ENCODE results near the gene CALHM4.

DNA sequence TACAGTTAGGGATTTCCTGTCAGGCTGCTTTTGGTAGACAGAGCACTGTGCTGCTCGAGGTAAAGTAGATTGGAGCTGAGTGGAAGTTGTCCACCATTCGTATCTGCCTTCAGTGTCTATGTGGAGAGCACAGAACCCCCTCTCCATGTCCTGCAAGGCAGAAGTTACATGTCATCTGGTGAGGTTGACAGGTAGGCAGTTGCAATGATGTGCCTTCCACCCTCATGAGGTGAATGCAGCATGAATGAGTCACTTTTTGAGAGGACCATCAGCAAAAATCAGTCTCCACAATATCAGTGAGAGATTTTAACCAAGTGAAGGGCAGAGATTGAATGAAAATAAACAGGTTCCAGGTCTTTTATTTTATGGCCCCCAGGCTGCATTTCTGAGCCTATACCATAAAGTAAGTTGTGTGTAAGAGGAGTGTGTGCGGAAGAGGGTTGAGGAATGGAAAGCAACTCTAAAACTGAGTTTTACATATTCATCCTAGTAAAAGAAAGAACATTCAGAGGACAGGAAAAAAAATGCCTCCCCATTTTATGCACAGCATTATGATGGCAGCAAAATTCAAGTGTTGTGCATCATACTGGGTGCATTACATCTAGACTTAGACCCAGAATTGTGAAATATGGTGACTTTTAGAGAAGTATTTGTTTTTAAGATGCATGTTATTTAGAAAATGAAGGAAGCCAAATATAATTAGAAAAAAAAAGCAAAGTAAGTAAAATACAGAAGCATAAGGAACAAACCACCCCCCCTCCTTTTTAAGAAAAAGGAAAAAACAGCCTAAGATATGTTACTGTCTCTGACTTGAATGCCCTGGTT, 23.9 kb upstream of the CALHM4 start:
- TF ChIP-seq GATA2 (IDR thresholded peaks at IDR 0.05; ENCODE audit: low read depth, low read length) (no peak), GATA3 (IDR thresholded peaks at IDR 0.05; ENCODE audit: low read depth, low read length) (no peak)
